HG03196 (cell line): ENCODE measurements around the gene SLC16A13.
A peak's percentile ranks its signal among the peaks of the same experiment; 100 is the strongest.
"Not testable (repeated sequence)": the region's sequence is repeated elsewhere in the genome, so short reads cannot be mapped to it uniquely, and the experiment has no call there.

Experiments
- ATAC-seq: cut with Tn5 transposase; IDR thresholded peaks from one replicate; pipeline ENCODE4 v1.9.1; 2021; ENCODE audit not compliant: unreplicated experiment

The SLC16A13 gene, protein sequence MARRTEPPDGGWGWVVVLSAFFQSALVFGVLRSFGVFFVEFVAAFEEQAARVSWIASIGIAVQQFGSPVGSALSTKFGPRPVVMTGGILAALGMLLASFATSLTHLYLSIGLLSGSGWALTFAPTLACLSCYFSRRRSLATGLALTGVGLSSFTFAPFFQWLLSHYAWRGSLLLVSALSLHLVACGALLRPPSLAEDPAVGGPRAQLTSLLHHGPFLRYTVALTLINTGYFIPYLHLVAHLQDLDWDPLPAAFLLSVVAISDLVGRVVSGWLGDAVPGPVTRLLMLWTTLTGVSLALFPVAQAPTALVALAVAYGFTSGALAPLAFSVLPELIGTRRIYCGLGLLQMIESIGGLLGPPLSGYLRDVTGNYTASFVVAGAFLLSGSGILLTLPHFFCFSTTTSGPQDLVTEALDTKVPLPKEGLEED

DNA sequence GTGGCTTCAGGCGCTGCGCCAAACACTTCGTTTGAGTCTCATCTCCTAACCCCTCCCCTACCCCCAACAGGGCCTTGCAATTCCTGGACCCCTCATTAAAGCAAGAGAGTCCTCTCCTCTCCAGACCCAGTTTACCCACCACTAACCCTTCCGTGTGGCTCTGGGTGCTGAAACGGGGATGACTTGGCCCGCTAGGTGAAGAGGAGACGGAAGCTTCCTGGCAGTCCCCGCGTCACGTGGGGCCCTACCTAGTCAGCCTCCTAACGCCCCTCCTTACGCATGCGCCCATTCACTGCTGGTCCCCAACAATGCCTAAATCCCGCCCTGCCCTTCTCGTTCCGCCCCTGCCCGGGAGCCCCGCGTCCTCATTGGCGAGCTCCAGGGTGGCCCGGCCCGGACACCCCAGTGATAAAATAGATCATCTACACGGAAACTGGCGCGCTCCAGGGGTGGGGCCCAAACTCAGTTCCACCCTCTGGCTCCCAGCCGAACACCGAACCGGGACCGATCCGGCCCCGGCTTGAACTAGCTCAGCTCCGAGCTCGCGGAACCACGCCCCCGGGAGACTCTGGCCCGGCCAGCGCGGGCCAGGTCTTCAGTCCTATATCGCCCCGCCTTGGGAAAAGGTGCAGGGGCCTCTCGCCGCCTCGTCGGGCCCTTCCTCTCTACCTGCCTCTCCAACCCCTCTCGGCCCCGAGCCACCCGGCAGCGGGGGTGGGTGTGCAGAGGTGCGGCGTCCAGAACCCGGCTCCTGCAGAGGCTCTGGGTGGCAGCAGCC is at the start of gene SLC16A13:
TSS of gene SLC16A13 (plus strand) at position 425 of the 778 bp plus-strand sequence. CDS start 368 bp downstream, outside the sequence.
- peak; percentile 88 for ATAC-seq

DNA sequence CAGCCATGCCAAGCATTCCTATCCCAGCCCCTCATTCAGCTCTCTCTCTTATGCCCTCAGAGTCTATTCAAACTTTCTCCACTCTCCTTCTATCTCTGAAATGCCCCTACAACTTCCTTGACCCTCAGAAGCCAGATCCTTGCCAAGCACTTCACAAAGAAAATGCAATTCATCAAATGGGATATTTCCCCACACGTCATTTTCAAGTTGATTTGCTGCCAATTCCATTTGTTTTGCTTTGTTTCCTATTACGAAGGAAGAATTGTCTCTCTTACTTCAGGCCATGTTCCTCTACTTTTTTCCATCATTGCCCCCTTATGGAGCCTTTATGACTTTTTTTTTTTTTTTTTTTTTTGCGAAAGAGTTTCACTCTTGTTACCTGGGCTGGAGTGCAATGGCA is 49.1 kb upstream of the SLC16A13 start:
- no peak for ATAC-seq

DNA sequence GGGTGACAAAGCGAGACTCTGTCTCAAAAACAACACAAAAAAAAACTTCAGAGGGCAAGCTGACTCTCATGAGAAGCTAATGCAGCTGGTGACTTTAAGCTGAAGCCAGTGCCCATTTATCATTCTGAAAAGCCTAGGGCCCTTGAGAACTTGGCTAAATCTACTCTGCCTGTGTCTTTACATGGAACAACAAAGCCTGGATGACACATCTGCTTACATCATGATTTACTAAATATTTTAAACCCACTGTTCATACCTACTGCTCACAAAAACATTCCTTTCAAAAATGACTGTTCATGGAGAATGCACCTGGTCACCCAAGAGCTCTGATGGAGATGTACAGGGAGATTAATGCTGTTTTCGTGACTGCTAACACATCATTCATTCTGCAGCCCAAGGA is 46.0 kb upstream of the SLC16A13 start:
- no peak for ATAC-seq

DNA sequence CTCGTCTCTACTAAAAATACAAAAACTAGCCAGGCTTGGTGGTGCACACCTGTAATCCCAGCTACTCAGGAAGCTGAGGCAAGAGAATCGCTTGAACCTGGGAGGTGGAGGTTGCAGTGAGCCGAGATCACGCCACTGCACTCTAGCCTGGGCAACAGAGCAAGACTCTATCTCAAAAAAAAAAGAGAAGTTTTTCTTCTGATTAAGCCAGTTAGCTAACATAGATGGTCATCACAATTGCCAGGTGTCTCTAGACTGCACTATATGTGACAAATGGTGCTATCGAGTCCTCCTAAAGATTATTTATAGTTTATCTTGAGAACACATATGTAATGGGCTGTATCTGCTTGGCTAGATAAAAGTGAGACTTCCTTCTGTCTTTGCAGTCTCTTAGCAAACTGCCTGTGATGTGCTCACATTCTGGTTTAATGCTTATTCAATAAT is 42.2 kb upstream of the SLC16A13 start:
- ATAC-seq = not testable (repeated sequence)

DNA sequence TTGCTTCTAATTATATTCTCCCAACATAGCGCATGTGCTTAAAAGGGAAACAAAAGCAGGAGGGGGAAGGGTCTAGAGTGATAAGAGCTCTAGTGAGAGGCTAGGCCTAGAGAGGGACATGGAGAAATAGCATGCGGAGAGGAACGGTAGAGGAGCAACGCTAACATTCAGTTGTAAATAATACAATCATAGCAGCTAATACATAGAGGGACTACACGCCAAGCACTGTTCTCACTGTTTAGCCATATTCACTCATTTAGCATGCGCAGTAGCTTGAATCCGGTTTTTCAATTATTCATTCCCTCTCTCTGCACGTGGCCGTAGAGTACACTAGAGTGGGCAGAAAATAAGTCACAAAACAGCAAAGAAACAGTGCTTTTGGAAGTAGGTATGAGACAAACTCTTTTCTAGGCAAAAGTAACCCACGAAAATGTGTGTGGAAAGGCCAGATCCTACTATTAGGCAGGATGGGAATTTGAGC is 41.7 kb upstream of the SLC16A13 start:
- no peak for ATAC-seq

DNA sequence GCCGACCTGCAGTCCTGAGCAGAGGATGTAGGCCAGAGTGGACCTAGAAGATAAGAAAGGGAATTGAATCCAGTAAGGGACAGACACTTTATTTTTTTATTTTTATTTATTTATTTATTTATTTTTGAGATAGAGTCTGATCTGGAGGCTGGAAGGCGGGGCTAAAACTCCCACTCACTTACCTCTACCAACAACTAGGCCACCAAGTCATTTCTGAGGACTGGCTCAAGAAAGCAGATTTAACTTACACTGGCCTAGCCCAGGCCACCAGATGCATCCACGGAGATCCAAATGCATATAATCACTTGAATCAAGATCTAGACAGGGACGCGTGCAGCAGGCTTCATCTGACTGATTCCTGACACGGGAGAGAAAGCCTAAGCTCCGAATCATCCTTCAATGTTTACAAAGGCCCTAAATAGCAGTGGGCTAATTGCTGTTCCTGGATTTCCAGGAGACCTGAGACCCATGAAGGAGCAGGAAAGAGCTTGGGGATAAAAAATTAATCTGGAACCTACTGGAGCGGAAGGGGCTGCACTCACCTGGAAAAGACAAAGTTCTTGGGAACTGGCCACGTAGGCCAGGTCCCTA is 41.1 kb upstream of the SLC16A13 start:
- ATAC-seq = no peak

DNA sequence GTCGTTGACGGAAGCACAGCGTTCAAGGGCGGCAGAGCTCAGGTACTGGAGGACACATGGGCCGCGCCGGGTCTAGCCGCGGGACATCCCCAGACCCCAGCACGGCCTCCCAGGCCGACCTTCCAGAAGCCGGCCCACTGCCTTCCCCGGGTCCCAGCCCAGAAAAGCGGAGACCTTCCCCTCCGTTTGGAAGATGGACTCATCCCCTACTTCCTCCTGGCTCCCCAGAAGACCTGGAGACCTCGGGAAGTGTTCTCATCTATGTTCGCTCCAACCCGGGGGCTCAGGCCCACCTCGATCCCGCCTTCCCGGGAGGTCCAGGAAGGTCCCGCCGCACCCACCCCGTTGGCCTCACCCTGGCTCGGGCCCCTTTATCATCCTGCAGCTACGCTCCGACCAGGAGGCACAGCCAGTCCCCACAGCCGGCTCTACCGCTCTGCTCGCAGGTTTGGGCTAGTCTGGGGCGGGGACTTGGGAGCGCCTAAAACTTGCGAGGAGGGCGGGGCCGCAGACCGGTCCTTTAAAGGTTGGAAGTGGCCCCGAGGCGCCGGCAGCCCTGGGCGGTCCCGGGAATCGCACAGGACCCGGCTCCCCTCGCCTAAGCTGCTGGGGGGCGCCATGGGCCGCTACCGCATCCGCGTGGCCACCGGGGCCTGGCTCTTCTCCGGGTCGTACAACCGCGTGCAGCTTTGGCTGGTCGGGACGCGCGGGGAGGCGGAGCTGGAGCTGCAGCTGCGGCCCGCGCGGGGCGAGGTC is 40.1 kb upstream of the SLC16A13 start, which contains the start of gene ALOX12:
TSS of gene ALOX12 (plus strand) at position 550 of the 756 bp plus-strand sequence. CDS start at position 619, 69 bp downstream.
- no peak for ATAC-seq

DNA sequence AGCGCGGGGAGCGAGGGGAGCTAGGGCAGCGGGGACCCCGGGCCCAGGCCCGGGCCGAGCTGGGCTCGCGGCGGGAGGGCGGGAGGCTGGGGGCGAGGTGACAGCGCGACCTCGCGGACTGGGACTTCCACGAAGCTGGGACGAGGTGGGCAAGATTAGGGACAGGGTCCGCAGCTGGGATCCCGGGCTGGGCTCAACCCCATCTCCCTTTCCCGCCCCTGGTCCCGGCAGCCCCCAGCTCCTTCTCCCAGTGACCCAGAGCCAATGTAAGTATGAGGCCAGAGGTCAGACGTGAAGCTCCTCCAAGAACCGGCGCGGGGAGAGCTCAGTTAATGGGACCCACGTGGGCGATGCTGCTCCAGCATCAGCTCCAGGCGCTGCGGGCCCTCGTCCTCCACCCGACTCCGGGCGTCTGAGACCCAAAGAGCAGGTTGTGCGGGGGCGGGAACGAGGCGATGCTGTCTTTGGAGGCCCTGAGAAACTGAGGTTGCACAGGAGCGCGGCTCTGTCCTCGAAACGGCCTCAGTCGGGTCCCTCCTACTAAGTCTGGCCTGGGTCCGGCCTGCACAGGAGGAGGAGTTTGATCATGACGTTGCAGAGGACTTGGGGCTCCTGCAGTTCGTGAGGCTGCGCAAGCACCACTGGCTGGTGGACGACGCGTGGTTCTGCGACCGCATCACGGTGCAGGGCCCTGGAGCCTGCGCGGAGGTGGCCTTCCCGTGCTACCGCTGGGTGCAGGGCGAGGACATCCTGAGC is 39.4 kb upstream of the SLC16A13 start:
- ATAC-seq = no peak

DNA sequence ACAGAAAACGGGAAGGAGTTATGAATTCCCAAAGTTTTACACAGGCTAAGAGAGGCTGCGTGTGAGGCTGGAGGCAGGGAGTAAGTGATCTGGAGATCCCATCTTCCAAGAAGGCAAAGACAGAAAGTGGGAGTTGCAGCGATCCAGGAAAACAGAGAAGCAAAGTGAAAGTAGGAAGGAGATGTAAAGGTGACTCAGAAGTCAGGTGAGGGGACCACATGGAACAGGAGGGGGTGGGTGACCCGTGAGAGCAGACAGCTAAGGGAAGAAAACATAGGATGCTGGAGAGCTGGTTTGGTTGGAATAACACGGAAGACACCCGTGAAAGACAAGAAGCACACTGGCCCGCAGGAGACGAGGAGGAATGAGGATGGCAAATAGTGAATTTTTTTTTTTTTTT is 38.6 kb upstream of the SLC16A13 start:
- ATAC-seq = no peak

DNA sequence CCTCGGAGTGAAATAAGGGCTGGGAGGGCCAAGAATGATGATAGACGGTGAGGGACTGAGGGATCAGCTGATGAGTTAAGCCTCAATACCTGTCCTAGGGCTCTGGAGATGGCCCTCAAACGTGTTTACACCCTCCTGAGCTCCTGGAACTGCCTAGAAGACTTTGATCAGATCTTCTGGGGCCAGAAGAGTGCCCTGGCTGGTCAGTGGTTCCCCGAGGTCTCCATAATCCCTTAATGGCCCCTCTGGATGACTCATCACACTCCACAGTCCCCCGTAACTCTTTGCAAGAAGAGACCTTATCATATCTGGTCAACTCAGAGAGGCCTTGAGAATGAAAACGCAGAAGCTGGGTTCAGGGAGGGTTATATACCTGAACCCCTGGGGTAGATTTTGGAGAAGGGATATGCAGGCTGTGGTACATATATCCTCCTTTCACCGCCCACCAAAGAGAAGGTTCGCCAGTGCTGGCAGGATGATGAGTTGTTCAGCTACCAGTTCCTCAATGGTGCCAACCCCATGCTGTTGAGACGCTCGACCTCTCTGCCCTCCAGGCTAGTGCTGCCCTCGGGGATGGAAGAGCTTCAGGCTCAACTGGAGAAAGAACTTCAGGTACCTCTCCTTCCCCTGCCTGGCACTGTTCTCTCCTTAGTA is 36.8 kb upstream of the SLC16A13 start:
- no peak for ATAC-seq

DNA sequence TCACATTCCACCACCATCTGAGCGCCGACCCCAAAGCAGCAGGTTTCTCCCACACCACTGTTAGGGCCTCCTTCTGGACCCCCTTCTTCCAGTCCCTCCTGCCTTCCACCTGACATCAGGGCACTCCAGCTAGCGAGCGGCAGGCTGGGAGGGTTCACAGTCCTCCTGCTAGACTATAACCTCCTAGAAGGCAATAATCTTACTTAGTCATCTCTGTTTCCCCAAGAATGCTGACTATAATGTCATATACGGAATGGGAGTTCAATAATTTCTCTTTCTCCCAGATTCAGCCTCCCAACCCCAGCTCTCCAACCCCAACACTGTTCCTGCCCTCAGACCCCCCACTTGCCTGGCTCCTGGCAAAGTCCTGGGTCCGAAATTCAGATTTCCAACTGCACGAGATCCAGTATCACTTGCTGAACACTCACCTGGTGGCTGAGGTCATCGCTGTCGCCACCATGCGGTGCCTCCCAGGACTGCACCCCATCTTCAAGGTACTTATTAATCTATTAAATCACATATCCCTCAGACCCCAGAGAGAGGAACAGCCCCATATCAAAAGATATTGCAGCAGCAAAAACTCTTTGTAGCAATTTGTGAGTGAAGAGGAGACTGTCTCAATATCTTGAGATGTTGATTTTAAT is 34.4 kb upstream of the SLC16A13 start:
- no peak for ATAC-seq

DNA sequence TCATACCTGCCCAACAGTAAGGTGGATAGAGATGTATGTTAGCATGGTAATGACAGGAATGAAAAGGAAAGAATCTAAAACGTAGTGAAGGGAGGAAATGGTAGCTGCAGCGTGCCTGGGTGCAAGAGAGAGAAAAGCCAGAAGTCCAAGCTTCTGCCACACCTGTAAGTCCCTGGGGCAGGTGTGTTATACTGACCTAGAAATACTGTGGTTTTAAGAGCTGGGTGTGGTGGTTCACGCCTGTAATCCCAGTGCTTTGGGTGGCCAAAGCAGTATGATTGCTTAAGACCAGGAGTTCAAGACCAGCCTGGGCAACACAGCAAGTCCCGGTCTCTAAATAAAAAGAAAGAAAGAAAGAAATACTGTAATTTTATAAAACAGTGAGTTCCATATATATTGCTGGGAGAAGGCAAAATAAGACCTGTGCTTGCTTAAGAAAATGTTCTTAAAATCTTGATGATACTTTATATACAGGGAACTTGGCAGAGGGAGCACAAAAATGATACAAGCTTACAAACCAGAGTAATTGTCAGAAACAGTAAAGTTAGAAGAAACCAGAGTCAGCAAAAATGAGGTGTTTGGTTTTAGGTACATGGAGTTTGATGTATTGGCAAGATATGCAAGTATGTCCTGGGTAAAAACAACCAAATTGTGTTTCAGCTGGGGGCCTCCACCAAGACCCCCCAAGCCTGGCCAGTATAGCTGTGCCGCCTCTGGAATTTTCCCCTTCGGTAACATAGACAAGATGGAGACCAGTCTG is 33.3 kb upstream of the SLC16A13 start:
- no peak for ATAC-seq

DNA sequence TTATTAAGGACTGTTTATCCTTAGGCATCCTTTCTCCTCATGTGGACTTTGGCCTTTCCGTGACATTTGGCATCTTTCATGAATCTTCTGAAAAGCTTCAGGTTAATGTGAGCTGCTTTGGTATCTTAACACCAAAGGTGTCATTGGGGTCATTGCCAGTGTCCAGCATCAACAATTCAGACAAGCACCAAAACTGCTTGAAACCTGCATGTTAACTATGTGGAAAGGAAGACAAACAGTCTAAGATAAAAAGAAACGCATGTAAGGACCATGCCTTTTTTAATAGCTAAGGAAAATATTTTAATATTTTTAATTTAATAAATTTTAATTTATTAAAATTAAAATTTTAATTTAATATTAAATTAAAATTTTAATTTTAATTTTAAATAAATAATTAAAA is 32.1 kb upstream of the SLC16A13 start:
- no peak for ATAC-seq

DNA sequence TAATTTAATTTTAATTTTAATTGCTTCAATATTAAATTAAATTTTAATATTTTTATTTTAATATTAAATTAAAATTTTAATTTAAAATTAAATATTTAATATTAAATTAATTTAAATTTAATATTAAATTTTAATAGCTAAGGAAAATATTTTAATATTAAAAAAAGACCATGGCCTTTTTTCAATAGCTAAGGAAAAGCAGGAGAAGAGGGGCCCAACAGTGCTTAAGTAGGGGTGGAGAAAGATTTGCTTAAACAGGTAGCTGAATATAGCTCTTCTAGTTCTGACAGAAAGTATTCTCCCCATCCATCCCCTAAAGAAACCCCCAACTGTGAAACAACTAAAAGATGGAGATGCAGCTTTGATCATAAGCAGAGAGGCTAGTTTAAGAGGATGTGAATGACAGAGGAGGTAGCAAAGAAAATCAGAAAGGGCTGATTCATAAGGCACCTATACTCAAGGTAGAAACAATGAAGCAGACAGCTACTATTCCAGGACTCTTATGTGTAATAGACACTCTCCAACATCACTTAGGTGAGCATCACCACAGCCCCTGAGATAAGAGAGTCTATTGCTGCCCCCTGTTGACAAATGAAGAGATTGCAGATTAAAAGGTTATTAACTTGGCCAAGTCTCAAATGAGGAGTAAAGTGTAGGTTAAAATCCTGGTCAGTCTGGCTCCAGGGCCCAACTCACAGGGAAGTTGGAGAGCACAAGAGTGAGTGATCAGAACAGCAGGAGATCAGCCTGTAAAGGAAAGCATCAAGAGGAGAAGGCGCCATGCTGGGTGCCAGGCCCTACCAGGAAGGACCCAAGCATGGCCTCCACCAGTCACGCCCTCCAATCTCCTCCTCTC is 31.2 kb upstream of the SLC16A13 start:
- no peak for ATAC-seq

DNA sequence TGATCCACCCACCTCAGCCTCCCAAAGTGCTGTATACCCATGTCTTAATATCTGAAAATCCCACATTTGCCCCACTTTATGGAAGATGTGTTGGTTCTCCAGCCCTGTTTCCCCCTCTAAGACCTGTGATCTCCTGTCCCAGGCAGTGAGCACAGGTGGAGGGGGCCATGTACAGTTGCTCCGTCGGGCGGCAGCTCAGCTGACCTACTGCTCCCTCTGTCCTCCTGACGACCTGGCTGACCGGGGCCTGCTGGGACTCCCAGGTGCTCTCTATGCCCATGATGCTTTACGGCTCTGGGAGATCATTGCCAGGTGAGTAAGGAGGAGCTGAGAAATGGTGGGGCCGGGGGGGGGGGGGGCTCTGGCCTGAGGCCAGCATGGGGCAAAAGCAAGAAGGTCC is 30.1 kb upstream of the SLC16A13 start:
- ATAC-seq = no peak

DNA sequence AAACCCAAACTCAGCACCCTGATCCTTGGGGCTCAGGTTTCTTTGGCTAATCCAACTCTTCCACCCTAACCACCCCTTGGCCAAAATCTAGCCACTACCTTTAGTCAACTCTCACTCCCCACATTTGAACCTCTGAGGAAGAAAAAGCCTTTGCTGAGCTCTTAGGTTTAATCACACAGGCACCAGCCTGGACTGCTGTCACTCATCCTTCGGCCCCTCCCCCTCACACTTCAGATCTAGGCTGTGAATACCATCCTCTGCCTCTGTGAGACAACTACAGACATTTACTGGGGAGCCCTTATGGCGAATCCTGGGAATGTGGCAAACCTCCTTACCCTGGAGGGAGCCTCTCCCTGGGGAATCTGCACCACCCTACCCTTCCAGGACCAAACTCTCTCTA is 28.7 kb upstream of the SLC16A13 start:
- ATAC-seq = no peak

DNA sequence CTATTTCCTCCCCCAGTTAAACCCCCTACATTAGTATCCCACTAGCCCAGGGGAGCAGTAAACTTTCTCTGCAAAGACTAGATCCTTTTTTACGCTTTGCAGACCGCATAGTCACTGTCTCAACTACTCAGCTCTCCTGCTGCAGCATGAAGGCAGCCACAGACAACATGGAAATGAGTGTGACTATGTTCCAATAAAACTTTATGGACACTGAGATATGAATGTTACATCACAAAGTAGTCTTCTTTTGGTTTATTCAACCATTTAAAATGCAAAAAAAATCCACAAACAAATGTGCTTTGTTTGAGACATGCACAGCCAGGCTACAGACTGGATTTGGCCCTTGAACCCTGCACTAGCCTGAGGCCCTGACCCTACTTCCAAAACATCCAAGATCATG is 25.3 kb upstream of the SLC16A13 start:
- no peak for ATAC-seq
